Measurements from ENCODE around the gene MRPL42.

The MRPL42 gene

GRCh38 chr12:93467351-93468007 is at the start of gene MRPL42:
Gene MRPL42 (plus strand): TSS chr12:93467514. CDS start chr12:93469286, 1,772 bp downstream.
- in situ Hi-C loops (cut with HindIII; ENCODE audit: low pct_ligation_motif_present, low sequenced_read_pairs): no loop called here
- peak within 1 kb of the TSS; percentile 96 for H3K4me3 ChIP-seq (ENCODE audit: low read depth, low read length)
- DNase-seq: peak; percentile 89
- peak within 1 kb of the TSS; percentile 94 for H3K27ac ChIP-seq
- peaks cover 4% of the 10 kb centered on the region for H3K36me3 ChIP-seq (replicated peaks)
- TF ChIP-seq CTCF (IDR thresholded peaks at IDR 0.05; ENCODE audit: low read depth, low read length, missing control alignments): peak; percentile 92
- no peaks in the 10 kb centered on the region for H3K27me3 ChIP-seq (replicated peaks)

GRCh38 chr12:93417967-93418480 is 49.3 kb upstream of the MRPL42 start:
- DNase-seq: no peak
- H3K4me3 ChIP-seq (ENCODE audit: low read depth, low read length): no peak overlapping the region
- in situ Hi-C loops (cut with HindIII; ENCODE audit: low pct_ligation_motif_present, low sequenced_read_pairs): no loop called here
- no peak overlapping the region for H3K27ac ChIP-seq
- no peaks in the 10 kb centered on the region for H3K27me3 ChIP-seq (replicated peaks)
- TF ChIP-seq CTCF (IDR thresholded peaks at IDR 0.05; ENCODE audit: low read depth, low read length, missing control alignments): no peak
- no peaks in the 10 kb centered on the region for H3K36me3 ChIP-seq (replicated peaks)

- peak; percentile 28 for TF ChIP-seq CTCF (IDR thresholded peaks at IDR 0.05; ENCODE audit: low read depth, low read length, missing control alignments)
- no peak for DNase-seq
- Histone ChIP-seq H3K27ac (no peak overlapping the region), H3K27me3 (replicated peaks) (no peaks in the 10 kb centered on the region), H3K4me3 (ENCODE audit: low read depth, low read length) (no peak overlapping the region), H3K36me3 (replicated peaks) (no peaks in the 10 kb centered on the region)
- in situ Hi-C loops (cut with HindIII; ENCODE audit: low pct_ligation_motif_present, low sequenced_read_pairs): no loop called here
These were observed 47.8 kb upstream of the MRPL42 start for GRCh38 chr12:93419388-93420034.

GRCh38 chr12:93422050-93422449 is 45.3 kb upstream of the MRPL42 start:
- H3K27ac ChIP-seq: no peak overlapping the region
- H3K36me3 ChIP-seq (replicated peaks): no peaks in the 10 kb centered on the region
- no peaks in the 10 kb centered on the region for H3K27me3 ChIP-seq (replicated peaks)
- no peak for DNase-seq
- in situ Hi-C loops (cut with HindIII; ENCODE audit: low pct_ligation_motif_present, low sequenced_read_pairs): no loop called here
- H3K4me3 ChIP-seq (ENCODE audit: low read depth, low read length): no peak overlapping the region
- TF ChIP-seq CTCF (IDR thresholded peaks at IDR 0.05; ENCODE audit: low read depth, low read length, missing control alignments): no peak

- Histone ChIP-seq H3K27ac (no peak overlapping the region), H3K27me3 (replicated peaks) (no peaks in the 10 kb centered on the region), H3K36me3 (replicated peaks) (no peaks in the 10 kb centered on the region), H3K4me3 (ENCODE audit: low read depth, low read length) (no peak overlapping the region)
- in situ Hi-C loops (cut with HindIII; ENCODE audit: low pct_ligation_motif_present, low sequenced_read_pairs): no loop called here
- TF ChIP-seq CTCF (IDR thresholded peaks at IDR 0.05; ENCODE audit: low read depth, low read length, missing control alignments): no peak
- DNase-seq: no peak
These were observed 41.4 kb upstream of the MRPL42 start for GRCh38 chr12:93425736-93426411.
